ENCODE results near the gene ABCB1.

ABCB1 gene

DNA sequence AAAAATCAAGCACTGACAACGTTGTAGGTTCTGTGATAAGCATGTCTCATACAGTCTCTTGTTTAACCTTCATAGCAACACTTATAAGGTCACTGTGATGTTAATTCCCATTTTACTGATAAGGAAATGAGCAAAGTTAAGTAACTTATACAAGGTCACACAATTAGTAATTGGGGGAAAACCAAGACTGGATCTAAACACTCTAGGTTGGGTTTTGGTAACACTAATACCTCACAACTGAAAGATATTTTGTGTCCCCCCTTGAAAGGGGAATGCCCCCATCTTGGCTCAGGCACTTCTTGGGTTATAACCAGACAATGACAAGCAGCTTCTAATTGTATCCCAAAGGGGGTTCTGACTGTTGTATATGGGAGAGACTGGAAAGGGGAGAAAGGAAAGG, 89.2 kb downstream of the ABCB1 start:
- TF ChIP-seq TEAD4 (IDR thresholded peaks at IDR 0.05) (no peak), CEBPB (IDR thresholded peaks at IDR 0.05) (no peak), YY1 (IDR thresholded peaks at IDR 0.05; ENCODE audit: low read depth) (no peak), FOXM1 (IDR thresholded peaks at IDR 0.05; ENCODE audit: borderline replicate concordance, low read depth) (no peak), CREB1 (IDR thresholded peaks at IDR 0.05; ENCODE audit: low read depth) (no peak), NFIC (IDR thresholded peaks at IDR 0.05) (no peak)

DNA sequence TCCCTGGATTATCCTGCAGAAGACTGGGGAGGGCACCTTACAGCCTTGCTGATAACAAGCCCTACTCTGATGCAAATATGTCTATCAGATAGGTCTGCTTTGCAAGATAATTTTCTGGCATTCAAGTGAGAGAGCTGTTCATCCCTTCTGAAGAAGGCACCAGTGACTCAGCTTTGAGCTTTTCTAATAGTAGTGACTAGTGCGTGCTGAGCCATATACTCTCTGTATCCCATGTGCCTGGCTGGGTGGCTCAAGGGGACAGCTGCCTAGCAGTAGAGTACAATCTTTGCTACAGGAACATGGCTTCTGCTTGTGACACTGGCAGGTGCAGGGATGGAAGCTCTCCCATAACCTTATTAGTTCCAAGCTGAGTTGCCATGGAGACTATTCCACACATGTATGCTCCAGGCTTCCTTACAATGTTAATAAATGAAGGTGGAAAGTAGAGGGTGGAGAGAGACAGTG, 90.2 kb downstream of the ABCB1 start:
- TF ChIP-seq TAF1 (IDR thresholded peaks at IDR 0.05; ENCODE audit: low read depth) (no peak), FOXM1 (IDR thresholded peaks at IDR 0.05; ENCODE audit: borderline replicate concordance, low read depth) (no peak), TEAD4 (IDR thresholded peaks at IDR 0.05) (no peak), USF1 (IDR thresholded peaks at IDR 0.05) (no peak), ZBTB7A (IDR thresholded peaks at IDR 0.05; ENCODE audit: low read depth) (no peak), CREB1 (IDR thresholded peaks at IDR 0.05; ENCODE audit: low read depth) (no peak), NFIC (IDR thresholded peaks at IDR 0.05) (no peak), TCF12 (IDR thresholded peaks at IDR 0.05; ENCODE audit: low read depth) (no peak), CEBPB (IDR thresholded peaks at IDR 0.05) (no peak)
- TF ChIP-seq, protein P1, sequence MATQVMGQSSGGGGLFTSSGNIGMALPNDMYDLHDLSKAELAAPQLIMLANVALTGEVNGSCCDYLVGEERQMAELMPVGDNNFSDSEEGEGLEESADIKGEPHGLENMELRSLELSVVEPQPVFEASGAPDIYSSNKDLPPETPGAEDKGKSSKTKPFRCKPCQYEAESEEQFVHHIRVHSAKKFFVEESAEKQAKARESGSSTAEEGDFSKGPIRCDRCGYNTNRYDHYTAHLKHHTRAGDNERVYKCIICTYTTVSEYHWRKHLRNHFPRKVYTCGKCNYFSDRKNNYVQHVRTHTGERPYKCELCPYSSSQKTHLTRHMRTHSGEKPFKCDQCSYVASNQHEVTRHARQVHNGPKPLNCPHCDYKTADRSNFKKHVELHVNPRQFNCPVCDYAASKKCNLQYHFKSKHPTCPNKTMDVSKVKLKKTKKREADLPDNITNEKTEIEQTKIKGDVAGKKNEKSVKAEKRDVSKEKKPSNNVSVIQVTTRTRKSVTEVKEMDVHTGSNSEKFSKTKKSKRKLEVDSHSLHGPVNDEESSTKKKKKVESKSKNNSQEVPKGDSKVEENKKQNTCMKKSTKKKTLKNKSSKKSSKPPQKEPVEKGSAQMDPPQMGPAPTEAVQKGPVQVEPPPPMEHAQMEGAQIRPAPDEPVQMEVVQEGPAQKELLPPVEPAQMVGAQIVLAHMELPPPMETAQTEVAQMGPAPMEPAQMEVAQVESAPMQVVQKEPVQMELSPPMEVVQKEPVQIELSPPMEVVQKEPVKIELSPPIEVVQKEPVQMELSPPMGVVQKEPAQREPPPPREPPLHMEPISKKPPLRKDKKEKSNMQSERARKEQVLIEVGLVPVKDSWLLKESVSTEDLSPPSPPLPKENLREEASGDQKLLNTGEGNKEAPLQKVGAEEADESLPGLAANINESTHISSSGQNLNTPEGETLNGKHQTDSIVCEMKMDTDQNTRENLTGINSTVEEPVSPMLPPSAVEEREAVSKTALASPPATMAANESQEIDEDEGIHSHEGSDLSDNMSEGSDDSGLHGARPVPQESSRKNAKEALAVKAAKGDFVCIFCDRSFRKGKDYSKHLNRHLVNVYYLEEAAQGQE (IDR thresholded peaks at IDR 0.05; ENCODE audit: low read depth) = no peak

DNA sequence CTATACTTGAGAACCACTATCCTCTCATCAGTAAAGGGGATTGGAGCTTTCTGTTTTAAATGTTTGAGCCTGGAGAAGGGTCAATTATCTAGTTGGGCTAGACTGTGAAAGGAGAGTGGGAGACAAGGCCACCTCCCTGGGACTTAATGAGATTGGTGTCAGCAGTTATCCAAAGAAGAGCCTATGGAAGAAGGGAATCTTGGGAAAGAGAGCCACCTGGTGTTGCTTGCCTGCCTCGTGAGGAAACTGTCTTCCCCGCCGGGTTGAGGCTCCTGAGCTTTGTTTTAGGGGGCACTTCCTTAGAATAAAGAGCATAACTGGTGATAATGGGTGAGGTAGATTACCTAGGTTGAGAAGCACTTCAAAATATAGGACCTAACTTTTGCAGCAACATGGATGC, 93.2 kb downstream of the ABCB1 start:
- TF ChIP-seq YY1 (IDR thresholded peaks at IDR 0.05; ENCODE audit: low read depth) (no peak), RAD21 (IDR thresholded peaks at IDR 0.05; ENCODE audit: low read depth) (peak; percentile 23)

GRCh38 chr7:87506246-87507180, 94.2 kb downstream of the ABCB1 start:
- TF ChIP-seq TCF12 (IDR thresholded peaks at IDR 0.05; ENCODE audit: low read depth) = no peak
- TF ChIP-seq RAD21 (IDR thresholded peaks at IDR 0.05; ENCODE audit: low read depth) = peak; percentile 60

DNA sequence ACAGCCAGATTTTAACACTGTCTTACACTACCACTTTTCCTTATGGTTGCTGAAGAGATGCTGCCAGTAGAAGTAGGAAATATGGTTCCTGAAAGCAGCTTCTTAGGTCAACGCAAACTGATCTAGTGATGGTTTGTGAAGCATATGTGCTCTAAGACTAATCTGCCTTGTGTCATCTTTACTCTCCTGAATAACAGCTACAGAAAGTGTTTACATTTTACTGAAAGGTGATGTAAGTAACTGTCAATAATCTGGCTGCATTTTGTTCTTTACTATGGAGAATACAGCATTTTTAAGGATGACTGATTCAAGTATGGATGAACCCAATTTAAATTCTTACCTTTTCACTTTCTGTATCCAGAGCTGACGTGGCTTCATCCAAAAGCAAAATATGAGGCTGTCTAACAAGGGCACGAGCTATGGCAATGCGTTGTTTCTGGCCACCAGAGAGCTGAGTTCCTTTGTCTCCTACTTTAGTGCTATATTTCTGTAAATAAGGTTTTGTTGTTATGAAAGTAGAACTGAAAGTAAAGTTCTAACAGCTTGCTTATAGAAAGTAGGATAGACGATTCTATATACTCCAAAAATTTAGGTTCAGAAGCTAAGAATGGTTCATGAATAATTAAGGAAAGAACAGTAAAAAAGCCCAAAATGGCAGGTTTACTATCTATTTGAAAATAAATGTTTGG, 95.0 kb downstream of the ABCB1 start:
- TF ChIP-seq EP300 (IDR thresholded peaks at IDR 0.05; ENCODE audit: borderline replicate concordance) = no peak

DNA sequence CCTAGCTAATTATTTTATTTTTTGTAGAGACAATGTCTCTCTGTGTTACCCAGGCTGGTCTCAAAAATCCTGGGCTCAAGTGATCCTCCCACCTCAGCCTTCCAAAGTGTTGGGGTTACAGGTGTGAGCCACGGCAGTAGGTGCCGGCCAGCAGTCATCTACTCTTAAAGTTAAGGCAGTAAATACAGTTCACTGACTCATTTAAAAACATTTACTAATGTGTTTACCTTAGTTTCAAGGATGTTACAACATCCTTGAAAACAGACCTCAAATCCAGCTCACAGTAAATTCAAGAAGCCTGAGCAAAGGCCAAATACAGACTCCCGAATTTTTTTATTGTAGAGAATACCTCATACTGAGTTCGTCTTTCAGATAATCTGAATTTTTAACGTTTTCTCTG, 95.6 kb downstream of the ABCB1 start:
- no peak for TF ChIP-seq EGR1 (IDR thresholded peaks at IDR 0.05)
- no peak for TF ChIP-seq CREB1 (IDR thresholded peaks at IDR 0.05; ENCODE audit: low read depth)
- no peak for TF ChIP-seq FOXM1 (IDR thresholded peaks at IDR 0.05; ENCODE audit: borderline replicate concordance, low read depth)
- TF ChIP-seq, protein P1 (IDR thresholded peaks at IDR 0.05; ENCODE audit: low read depth) = no peak
- TF ChIP-seq MAX (IDR thresholded peaks at IDR 0.05) = no peak
- TF ChIP-seq TCF12 (IDR thresholded peaks at IDR 0.05; ENCODE audit: low read depth) = no peak
- no peak for TF ChIP-seq USF1 (IDR thresholded peaks at IDR 0.05)
- no peak for TF ChIP-seq NFIC (IDR thresholded peaks at IDR 0.05)
- TF ChIP-seq TAF1 (IDR thresholded peaks at IDR 0.05; ENCODE audit: low read depth) = no peak
- no peak for TF ChIP-seq RAD21 (IDR thresholded peaks at IDR 0.05; ENCODE audit: low read depth)

- no peak for TF ChIP-seq USF1 (IDR thresholded peaks at IDR 0.05)
- no peak for TF ChIP-seq FOXM1 (IDR thresholded peaks at IDR 0.05; ENCODE audit: borderline replicate concordance, low read depth)
- no peak for TF ChIP-seq TAF1 (IDR thresholded peaks at IDR 0.05; ENCODE audit: low read depth)
- TF ChIP-seq MAX (IDR thresholded peaks at IDR 0.05) = no peak
- no peak for TF ChIP-seq NFIC (IDR thresholded peaks at IDR 0.05)
- TF ChIP-seq TCF12 (IDR thresholded peaks at IDR 0.05; ENCODE audit: low read depth) = no peak
- TF ChIP-seq CEBPB (IDR thresholded peaks at IDR 0.05) = no peak
- no peak for TF ChIP-seq EGR1 (IDR thresholded peaks at IDR 0.05)
- TF ChIP-seq, protein P1 (IDR thresholded peaks at IDR 0.05; ENCODE audit: low read depth) = no peak
These were observed 101.2 kb downstream of the ABCB1 start for GRCh38 chr7:87499494-87499893.

Measured in Ishikawa (cell line).